NCI-H2196 treated with DMSO at 0.1 percent for 48 hours (cell line): ENCODE data around the gene CLECL1.
"Not testable (repeated sequence)": the region's sequence is repeated elsewhere in the genome, so short reads cannot be mapped to it uniquely, and the experiment has no call there.

Experiments
- DNase-seq: peaks from one replicate; lab custom pipeline; 2025; ENCODE audit not compliant: unreplicated experiment; lab: John Stamatoyannopoulos, UW

The CLECL1 gene

GRCh38 chr12:9752145-9752933 lies 19.4 kb upstream of the CLECL1 start:
- DNase-seq: no peak

GRCh38 chr12:9751204-9752144 lies 18.6 kb upstream of the CLECL1 start:
- DNase-seq: no peak

GRCh38 chr12:9750276-9751203 lies 17.6 kb upstream of the CLECL1 start:
- DNase-seq: no peak

GRCh38 chr12:9749640-9750039 lies 16.7 kb upstream of the CLECL1 start:
- DNase-seq: no peak

- DNase-seq: no peak
These were observed 12.3 kb upstream of the CLECL1 start for GRCh38 chr12:9745199-9745598.

GRCh38 chr12:9742661-9743060 lies 9.8 kb upstream of the CLECL1 start:
- DNase-seq: no peak

GRCh38 chr12:9741726-9742125 lies 8.8 kb upstream of the CLECL1 start:
- no peak for DNase-seq

- no peak for DNase-seq
These were observed 7.3 kb upstream of the CLECL1 start for GRCh38 chr12:9740106-9740750.

- DNase-seq: not testable (repeated sequence)
These were observed 6.7 kb upstream of the CLECL1 start for GRCh38 chr12:9739404-9740105.

GRCh38 chr12:9738905-9739304 lies 6.0 kb upstream of the CLECL1 start:
- not testable (repeated sequence) for DNase-seq

GRCh38 chr12:9736936-9737705 lies 4.2 kb upstream of the CLECL1 start:
- DNase-seq: no peak

- DNase-seq: no peak
These were observed 2.7 kb upstream of the CLECL1 start for GRCh38 chr12:9735601-9736000.

GRCh38 chr12:9731797-9732196 lies 1.1 kb downstream of the CLECL1 start:
- DNase-seq: no peak

- no peak for DNase-seq
These were observed 1.5 kb downstream of the CLECL1 start for GRCh38 chr12:9731393-9731792.

- no peak for DNase-seq
These were observed 2.3 kb downstream of the CLECL1 start for GRCh38 chr12:9730591-9730990.

GRCh38 chr12:9730011-9730410 lies 2.9 kb downstream of the CLECL1 start:
- DNase-seq: no peak

- no peak for DNase-seq
These were observed 3.8 kb downstream of the CLECL1 start for GRCh38 chr12:9729082-9729481.

- DNase-seq: no peak
These were observed 5.1 kb downstream of the CLECL1 start for GRCh38 chr12:9727813-9728212.

- no peak for DNase-seq
These were observed 7.6 kb downstream of the CLECL1 start for GRCh38 chr12:9725213-9725870.
